B cell (primary cell): Measurements from ENCODE around the gene POLA2. TPM values are rescaled to one million over a fixed set of nuclear protein-coding genes. Genes with fewer than 3 reads are reported as not detected.

Experiments used
- ATAC-seq: fragments of 200-7000 bp; cut with Tn5 transposase; one replicate; pipeline ENCODE4 v1.10.0; 2021; ENCODE audit warnings: low read depth, mild to moderate bottlenecking, moderate number of reproducible peaks, moderate library complexity
- CTCF ChIA-PET: fragments of 350-600 bp; sonication (Branson Sonifier 250); formaldehyde crosslinking; loops from one replicate; lab custom pipeline; 2021; ENCODE audit warnings: antibody characterized with exemption, inconsistent platforms; lab: Charles Lee
- POLR2A ChIA-PET: fragments of 350-600 bp; sonication (Branson Sonifier 250); formaldehyde crosslinking; loops from one replicate; lab custom pipeline; 2021; ENCODE audit warnings: antibody characterized with exemption; lab: Charles Lee
- DNase-seq: peaks from one replicate; pipeline ENCODE4 v3.0.0; 2013
- H2AFZ ChIP-seq: 2 replicates; pipeline ENCODE4 v1.6.1; 2012; ENCODE audit warnings: mild to moderate bottlenecking, low read depth, low read length; ENCODE audit not compliant: insufficient read depth, poor library complexity, severe bottlenecking
- H3K27ac ChIP-seq, 2 donors: 1 replicate in 1 of 2; 2 replicates in 1 of 2; pipeline ENCODE4 v1.5.1; 2012 to 2013; ENCODE audit warnings: low read length in 2 of 2, mild to moderate bottlenecking in 2 of 2, moderate library complexity in 1 of 2
- H3K27me3 ChIP-seq, 4 experiments: fragments of 200-600 bp in 1 of 4; sonication (generic) in 1 of 4; replicated peaks in 1 of 4; 1 replicate in 2 of 4; 2 replicates in 2 of 4; pipeline versions ENCODE4 v1.6.1 to v1.7.0; 2013 to 2016; ENCODE audit warnings: low read length in 3 of 4, mild to moderate bottlenecking in 2 of 4, mixed read lengths in 1 of 4, moderate library complexity in 1 of 4; ENCODE audit not compliant: insufficient read depth in 4 of 4, control insufficient read depth in 3 of 4; ENCODE audit errors: control extremely low read depth in 1 of 4
- H3K36me3 ChIP-seq, 2 experiments: replicated peaks in 1 of 2; 1 replicate in 1 of 2; 2 replicates in 1 of 2; pipeline versions ENCODE4 v1.6.1 to v1.7.1; 2013; ENCODE audit warnings: low read length in 1 of 2; ENCODE audit not compliant: insufficient read depth in 2 of 2, control insufficient read depth in 1 of 2; ENCODE audit errors: control extremely low read depth in 1 of 2, extremely low read depth in 1 of 2
- H3K4me1 ChIP-seq, 2 donors: fragments of 200-600 bp in 1 of 2; sonication (generic) in 1 of 2; 1 replicate in 1 of 2; 2 replicates in 1 of 2; pipeline versions ENCODE4 v1.5.1 to v1.6.1; 2013 to 2017; ENCODE audit warnings: low read length in 2 of 2; ENCODE audit not compliant: control insufficient read depth in 2 of 2, insufficient read depth in 2 of 2
- H3K4me2 ChIP-seq: replicated peaks from 2 replicates; pipeline ENCODE3; 2012; ENCODE audit warnings: mild to moderate bottlenecking, low read depth, low read length; ENCODE audit not compliant: poor library complexity, severe bottlenecking
- H3K4me3 ChIP-seq, 5 experiments: fragments of 200-600 bp in 1 of 5; sonication (generic) in 1 of 5; 1 replicate in 3 of 5; 2 replicates in 2 of 5; pipeline versions ENCODE4 v1.5.1 to v1.7.0; 2011 to 2016; ENCODE audit warnings: low read length in 4 of 5, mild to moderate bottlenecking in 4 of 5, low read depth in 2 of 5, control low read depth in 1 of 5, moderate library complexity in 1 of 5; ENCODE audit not compliant: insufficient read depth in 1 of 5; ENCODE audit errors: control extremely low read depth in 1 of 5, extremely low read depth in 1 of 5
- H3K79me2 ChIP-seq: fragments of 200-600 bp; sonication (generic); one replicate; pipeline ENCODE4 v1.6.0; 2016; ENCODE audit warnings: low read length; ENCODE audit not compliant: control insufficient read depth, insufficient read depth
- H3K9ac ChIP-seq: fragments of 200-600 bp; sonication (generic); 2 replicates; pipeline ENCODE4 v1.6.1; 2017; ENCODE audit warnings: mild to moderate bottlenecking, low read length, moderate library complexity
- H3K9me3 ChIP-seq, 3 donors: one replicate each; pipeline versions ENCODE4 v1.6.1 to v1.7.1; 2013; ENCODE audit warnings: low read length in 2 of 3; ENCODE audit not compliant: control insufficient read depth in 2 of 3, insufficient read depth in 1 of 3; ENCODE audit errors: control extremely low read depth in 1 of 3
- H4K20me1 ChIP-seq: 2 replicates; pipeline ENCODE4 v1.6.0; 2012; ENCODE audit warnings: mild to moderate bottlenecking, low read length; ENCODE audit not compliant: insufficient read depth, control insufficient read depth, poor library complexity, severe bottlenecking
- H3K27ac Mint-ChIP-seq: one replicate; pipeline ENCODE4 v1.8.0; 2021; ENCODE audit warnings: mixed read lengths
- H3K27me3 Mint-ChIP-seq: one replicate; pipeline ENCODE4 v1.8.0; 2021; ENCODE audit warnings: mixed read lengths
- H3K4me1 Mint-ChIP-seq: one replicate; pipeline ENCODE4 v1.8.0; 2021; ENCODE audit warnings: mixed read lengths
- H3K4me3 Mint-ChIP-seq: one replicate; pipeline ENCODE4 v1.8.0; 2021; ENCODE audit warnings: mixed read lengths
- H3K9me3 Mint-ChIP-seq: one replicate; pipeline ENCODE4 v1.8.0; 2022; ENCODE audit warnings: mixed read lengths; ENCODE audit not compliant: insufficient read depth
- EZH2 ChIP-seq: IDR thresholded peaks from 2 replicates; pipeline ENCODE4 v1.6.1; 2012; ENCODE audit warnings: borderline replicate concordance, low read depth, mild to moderate bottlenecking, moderate library complexity, low read length; ENCODE audit not compliant: insufficient read depth, poor library complexity, severe bottlenecking
- WGBS: methylation state at CpG from one replicate; pipeline ENCODE4 v1.1.5; 2013; ENCODE audit warnings: missing lambda C conversion rate; ENCODE audit not compliant: insufficient coverage; 5-methylcytosine and 5-hydroxymethylcytosine counted together
- intact Hi-C: fragments of 100-400 bp; cut with micrococcal nuclease; formaldehyde crosslinking; loops from one replicate; pipeline ENCODE4 v1.10.0; 2022
- polyA plus RNA-seq: library from polyadenylated mRNA; depleted of rRNA; stranded (reverse); fragments of >200 nt; gene quantifications from 2 replicates; pipeline ENCODE4 v1.2.3, GENCODE V29; 2012
- total RNA-seq, 2 donors: library from RNA; stranded (reverse); fragments of 120-200 nt in 1 of 2; gene quantifications; 1 replicate in 1 of 2; 2 replicates in 1 of 2; pipeline versions ENCODE4 v1.2.3 to v1.2.4, GENCODE V29; 2013 to 2022
- TF ChIP-seq, protein P1 (sequence below): fragments of 200-600 bp; IDR thresholded peaks from one replicate; pipeline ENCODE4 v1.8.0; 2022; ENCODE audit warnings: antibody characterized with exemption, mild to moderate bottlenecking

POLA2 gene
- total and polyA plus RNA-seq, 2 donors (not counting 1 experiment from before 2014, with no cell fraction given) = 13.0 to 28.7 TPM

DNA sequence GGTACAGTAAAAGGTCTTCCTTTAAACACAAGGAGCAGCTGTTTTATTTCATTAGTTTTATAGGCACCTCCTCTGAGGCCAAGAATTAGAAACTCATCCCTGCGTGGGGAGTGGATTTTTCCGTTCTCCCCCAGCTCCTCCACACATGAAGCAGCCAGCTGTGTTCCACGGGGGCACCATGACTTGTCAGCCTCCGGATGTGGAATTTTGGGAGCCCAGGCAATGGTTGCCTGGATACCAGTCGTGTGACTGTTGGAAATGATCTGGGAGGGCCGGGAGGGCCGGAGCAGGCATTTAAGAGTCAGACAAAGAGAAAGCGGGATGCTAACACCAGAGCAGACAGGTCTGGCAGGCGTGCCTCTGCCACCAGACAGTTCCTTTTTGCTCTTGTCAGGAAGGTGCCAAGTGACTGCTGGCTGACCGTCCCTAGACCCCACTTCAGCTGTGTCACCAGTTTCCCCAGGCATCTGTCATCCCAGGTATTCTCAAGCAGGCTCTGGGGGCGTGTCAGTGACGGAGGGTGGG, 37.0 kb downstream of the POLA2 start:
- Mint-ChIP-seq H3K4me3 (no peak overlapping the region), H3K9me3 (no peaks in the 10 kb centered on the region), H3K27me3 (no peaks in the 10 kb centered on the region), H3K27ac (no peak overlapping the region), H3K4me1 (no peaks in the 10 kb centered on the region)
- H2AFZ ChIP-seq = no peak overlapping the region
- no peak overlapping the region for H3K9ac ChIP-seq
- H3K27me3 ChIP-seq = no peaks in the 10 kb centered on the region
- H3K27ac ChIP-seq = no peak overlapping the region
- TF ChIP-seq EZH2 = no peak
- TF ChIP-seq, protein P1, sequence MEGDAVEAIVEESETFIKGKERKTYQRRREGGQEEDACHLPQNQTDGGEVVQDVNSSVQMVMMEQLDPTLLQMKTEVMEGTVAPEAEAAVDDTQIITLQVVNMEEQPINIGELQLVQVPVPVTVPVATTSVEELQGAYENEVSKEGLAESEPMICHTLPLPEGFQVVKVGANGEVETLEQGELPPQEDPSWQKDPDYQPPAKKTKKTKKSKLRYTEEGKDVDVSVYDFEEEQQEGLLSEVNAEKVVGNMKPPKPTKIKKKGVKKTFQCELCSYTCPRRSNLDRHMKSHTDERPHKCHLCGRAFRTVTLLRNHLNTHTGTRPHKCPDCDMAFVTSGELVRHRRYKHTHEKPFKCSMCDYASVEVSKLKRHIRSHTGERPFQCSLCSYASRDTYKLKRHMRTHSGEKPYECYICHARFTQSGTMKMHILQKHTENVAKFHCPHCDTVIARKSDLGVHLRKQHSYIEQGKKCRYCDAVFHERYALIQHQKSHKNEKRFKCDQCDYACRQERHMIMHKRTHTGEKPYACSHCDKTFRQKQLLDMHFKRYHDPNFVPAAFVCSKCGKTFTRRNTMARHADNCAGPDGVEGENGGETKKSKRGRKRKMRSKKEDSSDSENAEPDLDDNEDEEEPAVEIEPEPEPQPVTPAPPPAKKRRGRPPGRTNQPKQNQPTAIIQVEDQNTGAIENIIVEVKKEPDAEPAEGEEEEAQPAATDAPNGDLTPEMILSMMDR = no peak
- DNase-seq (no peak), ATAC-seq (no peak)
- 98% methylated on average over 12 of the region's 12 CpGs for WGBS
- H3K79me2 ChIP-seq = no peaks in the 10 kb centered on the region
- no peak overlapping the region for H3K4me3 ChIP-seq
- peaks cover 0 to 21% of the 10 kb centered on the region in 2 experiments for H3K36me3 ChIP-seq
- no peaks in the 10 kb centered on the region for H4K20me1 ChIP-seq
- intact Hi-C loops = no loop called here
- no peaks in the 10 kb centered on the region for H3K9me3 ChIP-seq
- CTCF ChIA-PET = interaction anchor here (0.7 to 1.0 kb wide), 3 partner anchors 18 to 1417 kb away, joined by 3 to 4 read pairs (median 3); no protein-coding TSS in a partner anchor
- no peak overlapping the region for H3K4me2 ChIP-seq
- POLR2A ChIA-PET = interaction anchor here (0.6 kb wide), 1 partner anchor 1238 kb away, joined by 3 read pairs; no protein-coding TSS in a partner anchor
- no peaks in the 10 kb centered on the region for H3K4me1 ChIP-seq

DNA sequence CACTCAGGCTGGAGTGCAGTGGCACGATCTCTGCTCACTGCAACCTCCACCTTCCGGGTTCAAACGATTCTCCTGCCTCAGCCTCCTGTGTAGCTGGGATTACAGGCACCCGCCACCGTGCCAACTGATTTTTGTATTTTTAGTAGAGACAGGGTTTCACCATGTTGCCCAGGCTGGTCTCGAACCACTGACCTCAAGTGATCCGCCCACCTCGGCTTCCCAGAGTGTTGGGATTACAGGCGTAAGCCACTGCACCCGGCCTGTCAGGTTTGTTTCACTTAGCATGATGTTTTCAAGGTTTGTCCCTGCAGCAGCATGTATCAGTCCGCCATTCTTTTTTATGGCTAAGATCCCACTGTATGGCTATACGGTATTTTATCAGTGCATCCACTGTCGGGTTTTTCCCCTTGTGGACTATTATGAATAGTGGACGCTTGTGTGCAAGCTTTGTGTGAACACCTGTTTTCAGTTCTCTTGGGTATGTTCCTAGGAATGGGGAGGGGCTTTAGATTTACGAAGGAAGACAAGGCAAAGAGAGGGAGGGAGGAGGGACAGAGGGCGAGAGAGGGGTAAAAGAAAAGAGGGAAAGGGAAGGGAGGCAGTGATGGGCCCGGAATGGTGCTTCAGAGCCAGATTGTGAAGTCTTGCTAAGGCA, 39.0 kb downstream of the POLA2 start:
- H3K9me3 Mint-ChIP-seq = no peaks in the 10 kb centered on the region
- Histone ChIP-seq H3K9me3 (no peaks in the 10 kb centered on the region), H3K27ac (no peak overlapping the region), H3K36me3 (peaks cover 0 to 7% of the 10 kb centered on the region in 2 experiments), H3K4me2 (no peak overlapping the region), H3K4me3 (no peak overlapping the region), H3K9ac (no peak overlapping the region), H4K20me1 (no peaks in the 10 kb centered on the region), H2AFZ (no peak overlapping the region), H3K4me1 (no peaks in the 10 kb centered on the region), H3K79me2 (no peaks in the 10 kb centered on the region), H3K27me3 (no peaks in the 10 kb centered on the region)
- CTCF ChIA-PET = no interaction called here
- DNase-seq (no peak), ATAC-seq (no peak)
- WGBS = 98% methylated on average over 12 of the region's 17 CpGs
- H3K4me3 Mint-ChIP-seq = no peak overlapping the region
- no peak for TF ChIP-seq EZH2
- TF ChIP-seq, protein P1 = no peak
- no peak overlapping the region for H3K27ac Mint-ChIP-seq
- intact Hi-C loops = no loop called here
- POLR2A ChIA-PET = no interaction called here
- no peaks in the 10 kb centered on the region for H3K4me1 Mint-ChIP-seq
- H3K27me3 Mint-ChIP-seq = no peaks in the 10 kb centered on the region
